ENCODE data around the gene PGBD5. TPM values are rescaled to one million over a fixed set of nuclear protein-coding genes. Genes with fewer than 3 reads are reported as not detected.

PGBD5 gene
- total and polyA plus RNA-seq, 9 of the 15 experiments (the other 6 are each of a cell fraction or from before 2014, with no cell fraction given) = under 0.01 to 0.40 (median 0.10) TPM; not detected in 3

DNA sequence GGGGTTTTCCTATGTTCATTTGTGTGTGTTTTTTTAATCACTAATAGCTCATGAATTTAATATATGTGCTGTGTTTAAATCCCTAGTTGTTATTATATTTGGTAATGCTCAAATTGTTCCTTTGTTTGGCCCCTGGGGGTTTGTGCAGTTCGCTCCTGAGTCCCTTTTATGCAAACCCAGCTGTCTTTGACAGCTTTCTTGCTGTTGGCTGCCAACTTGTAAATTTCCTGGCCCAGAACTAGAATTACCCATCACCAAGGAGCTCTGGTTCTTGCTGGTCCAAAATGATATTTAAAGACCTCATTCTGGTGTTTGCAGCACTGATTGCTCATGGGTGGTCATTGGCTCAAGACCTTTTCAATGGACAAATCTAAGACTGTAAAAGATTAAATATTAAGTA is 39.6 kb upstream of the PGBD5 start:
- POLR2A ChIA-PET = interaction anchor here (0.8 to 1.3 kb wide), 2 partner anchors 10 to 17 kb away, joined by 3 to 4 read pairs; no protein-coding TSS in a partner anchor
- ATAC-seq = no peak
- FAIRE-seq = no peak
- Histone ChIP-seq H3K9me1 (ENCODE audit: control insufficient read depth, insufficient read depth, low read length) (no peaks in the 10 kb centered on the region), H3K27me3 (ENCODE audit: control insufficient read depth in 2 of 2, insufficient read depth in 2 of 2, low read length in 2 of 2) (no peaks in the 10 kb centered on the region), H3K4me3 (no peak overlapping the region), H3K79me2 (ENCODE audit: control insufficient read depth, insufficient read depth, low read length) (no peaks in the 10 kb centered on the region), H3K27ac (ENCODE audit: extremely low read depth, low read depth, low read length) (no peak overlapping the region), H3K4me2 (ENCODE audit: insufficient read depth, low read length) (no peak overlapping the region), H3K36me3 (ENCODE audit: control insufficient read depth, insufficient read depth, low read length) (no peaks in the 10 kb centered on the region), H2AFZ (ENCODE audit: low read depth, low read length) (no peak overlapping the region), H4K20me1 (replicated peaks; ENCODE audit: control insufficient read depth, insufficient read depth, low read length) (no peaks in the 10 kb centered on the region), H3K9me3 (replicated peaks; ENCODE audit: control insufficient read depth, insufficient read depth, low read depth, low read length) (no peaks in the 10 kb centered on the region), H3K4me1 (replicated peaks in 1 of 2; ENCODE audit: control insufficient read depth in 2 of 2, insufficient read depth in 2 of 2, low read length in 2 of 2) (no peaks in the 10 kb centered on the region), H3K9ac (ENCODE audit: insufficient read depth in 1 of 2, low read depth in 2 of 2, low read length in 2 of 2) (no peak overlapping the region)
- TF ChIP-seq ILF3 (IDR thresholded peaks at IDR 0.05; ENCODE audit: borderline replicate concordance) (no peak), ILK (tag; IDR thresholded peaks at IDR 0.05; ENCODE audit: borderline replicate concordance, low read depth) (no peak), ETV5 (CRISPR knock-in tag; IDR thresholded peaks at IDR 0.05; ENCODE audit: low read depth) (no peak), LCOR (CRISPR knock-in tag; IDR thresholded peaks at IDR 0.05) (no peak), ZNF780A (CRISPR knock-in tag; IDR thresholded peaks at IDR 0.05) (no peak), ZNF274 (IDR thresholded peaks at IDR 0.05; ENCODE audit: borderline replicate concordance, low read depth, low read length) (no peak), ZNF395 (CRISPR knock-in tag; IDR thresholded peaks at IDR 0.05) (no peak), RCOR1 (IDR thresholded peaks at IDR 0.05; ENCODE audit: borderline replicate concordance in 1 of 2, low read depth in 2 of 2, low read length in 2 of 2) (no peak), ZNF764 (CRISPR knock-in tag; IDR thresholded peaks at IDR 0.05; ENCODE audit: low read depth) (no peak), JUNB (CRISPR knock-in tag; conservative IDR thresholded peaks at IDR 0.05) (no peak), ZNF12 (CRISPR knock-in tag; IDR thresholded peaks at IDR 0.05) (no peak), HES1 (IDR thresholded peaks at IDR 0.05; ENCODE audit: low read depth) (no peak), MEF2D (tag; conservative IDR thresholded peaks at IDR 0.05; ENCODE audit: low read depth) (no peak), SMAD1 (IDR thresholded peaks at IDR 0.05; ENCODE audit: low read depth, low read length, partially characterized antibody) (no peak), ZBTB9 (CRISPR knock-in tag; IDR thresholded peaks at IDR 0.05) (no peak), ETV6 (IDR thresholded peaks at IDR 0.05; ENCODE audit: borderline replicate concordance in 1 of 2, low read depth in 2 of 2, low read length in 1 of 2) (no peak), ETV6 (CRISPR knock-in tag; IDR thresholded peaks at IDR 0.05; ENCODE audit: borderline replicate concordance) (no peak)
- CTCF ChIA-PET (ENCODE audit: low intra/inter-chr PET ratio) = no interaction called here
- intact Hi-C loops (cut with micrococcal nuclease) = no loop called here
- DNase-seq (ENCODE audit: extremely low read depth in 1 of 4, low spot score in 3 of 4) = no peak
- BruUV-seq (replicated peaks) = no TSS peak
- 0% methylated on average over 1 of the region's 1 CpG for WGBS (ENCODE audit: insufficient coverage, low coverage, missing lambda C conversion rate)
- in situ Hi-C loops (cut with MboI) = no loop called here

Data from K562 (cell line).